ENCODE measurements around the gene PIP4K2B. TPM values are rescaled to one million over a fixed set of nuclear protein-coding genes. Genes with fewer than 3 reads are reported as not detected.

Gene PIP4K2B
- polyA plus RNA-seq, 1 experiment = 36.8 TPM

GRCh38 chr17:38742411-38743308, 56.7 kb downstream of the PIP4K2B start:
- peaks cover 1% of the 10 kb centered on the region; the same call in 1 of the 2 replicates for H3K9me3 ChIP-seq (ENCODE audit: control insufficient read depth, insufficient read depth, low read length)
- H3K27me3 ChIP-seq (ENCODE audit: control insufficient read depth, insufficient read depth, low read length) = no peaks in the 10 kb centered on the region
- peak overlapping the region; percentile 47 for H3K27ac ChIP-seq (ENCODE audit: low read depth, low read length)
- TF ChIP-seq, protein P1, sequence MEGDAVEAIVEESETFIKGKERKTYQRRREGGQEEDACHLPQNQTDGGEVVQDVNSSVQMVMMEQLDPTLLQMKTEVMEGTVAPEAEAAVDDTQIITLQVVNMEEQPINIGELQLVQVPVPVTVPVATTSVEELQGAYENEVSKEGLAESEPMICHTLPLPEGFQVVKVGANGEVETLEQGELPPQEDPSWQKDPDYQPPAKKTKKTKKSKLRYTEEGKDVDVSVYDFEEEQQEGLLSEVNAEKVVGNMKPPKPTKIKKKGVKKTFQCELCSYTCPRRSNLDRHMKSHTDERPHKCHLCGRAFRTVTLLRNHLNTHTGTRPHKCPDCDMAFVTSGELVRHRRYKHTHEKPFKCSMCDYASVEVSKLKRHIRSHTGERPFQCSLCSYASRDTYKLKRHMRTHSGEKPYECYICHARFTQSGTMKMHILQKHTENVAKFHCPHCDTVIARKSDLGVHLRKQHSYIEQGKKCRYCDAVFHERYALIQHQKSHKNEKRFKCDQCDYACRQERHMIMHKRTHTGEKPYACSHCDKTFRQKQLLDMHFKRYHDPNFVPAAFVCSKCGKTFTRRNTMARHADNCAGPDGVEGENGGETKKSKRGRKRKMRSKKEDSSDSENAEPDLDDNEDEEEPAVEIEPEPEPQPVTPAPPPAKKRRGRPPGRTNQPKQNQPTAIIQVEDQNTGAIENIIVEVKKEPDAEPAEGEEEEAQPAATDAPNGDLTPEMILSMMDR (IDR thresholded peaks at IDR 0.05; ENCODE audit: low read depth, low read length) = no peak
- POLR2A ChIA-PET = interaction anchor here (0.5 kb wide), 1 partner anchor 124 kb away, joined by 3 read pairs; no protein-coding TSS in a partner anchor
- CTCF ChIA-PET = interaction anchor here (4.6 kb wide), 1 partner anchor 7 kb away, joined by 23 read pairs; no protein-coding TSS in a partner anchor
- peak; percentile 37 for DNase-seq (ENCODE audit: low read depth, low spot score)
- no peak overlapping the region for H3K4me3 ChIP-seq (ENCODE audit: low read depth, low read length)

DNA sequence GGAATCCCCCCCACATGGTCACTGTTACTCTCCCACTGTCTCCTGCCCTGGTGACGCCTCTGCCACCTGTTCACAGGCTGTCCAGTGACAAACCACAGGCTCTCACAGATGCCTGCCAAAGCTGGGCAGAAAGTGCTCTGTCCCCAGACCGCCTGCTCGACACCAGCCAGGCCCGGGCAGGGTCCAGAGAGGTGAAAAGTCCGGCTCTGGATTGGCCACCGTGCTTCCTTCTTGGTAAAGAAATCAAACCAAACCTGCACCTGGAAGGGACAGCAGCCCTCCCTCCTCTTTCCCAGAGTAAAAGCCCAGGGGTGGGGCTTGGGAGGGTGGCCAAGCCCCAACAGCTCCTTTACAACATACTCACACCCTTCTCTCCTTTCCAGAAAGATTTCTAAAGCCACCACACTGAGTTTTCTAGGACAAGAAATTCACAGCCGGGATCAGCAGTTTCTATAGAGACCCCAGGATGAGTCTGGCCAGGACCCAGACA, 57.4 kb downstream of the PIP4K2B start:
- ChIA-PET POLR2A (interaction anchor here (0.5 kb wide), 1 partner anchor 125 kb away, joined by 3 read pairs; no protein-coding TSS in a partner anchor), CTCF (no interaction called here)
- Histone ChIP-seq H3K4me3 (ENCODE audit: low read depth, low read length) (no peak overlapping the region), H3K27ac (ENCODE audit: low read depth, low read length) (peak overlapping the region; percentile 47), H3K27me3 (ENCODE audit: control insufficient read depth, insufficient read depth, low read length) (no peaks in the 10 kb centered on the region), H3K9me3 (ENCODE audit: control insufficient read depth, insufficient read depth, low read length) (no peaks in the 10 kb centered on the region)
- TF ChIP-seq, protein P1 (IDR thresholded peaks at IDR 0.05; ENCODE audit: low read depth, low read length) = no peak
- no peak for DNase-seq (ENCODE audit: low read depth, low spot score)

- Histone ChIP-seq H3K27ac (ENCODE audit: low read depth, low read length) (no peak overlapping the region), H3K9me3 (ENCODE audit: control insufficient read depth, insufficient read depth, low read length) (no peaks in the 10 kb centered on the region), H3K4me3 (ENCODE audit: low read depth, low read length) (no peak overlapping the region), H3K27me3 (ENCODE audit: control insufficient read depth, insufficient read depth, low read length) (no peaks in the 10 kb centered on the region)
- ChIA-PET CTCF (no interaction called here), POLR2A (no interaction called here)
- DNase-seq (ENCODE audit: low read depth, low spot score) = no peak
- TF ChIP-seq, protein P1 (IDR thresholded peaks at IDR 0.05; ENCODE audit: low read depth, low read length) = no peak
These were observed 57.9 kb downstream of the PIP4K2B start for GRCh38 chr17:38741461-38741860.

- TF ChIP-seq, protein P1 (IDR thresholded peaks at IDR 0.05; ENCODE audit: low read depth, low read length) = no peak
- no peak overlapping the region for H3K4me3 ChIP-seq (ENCODE audit: low read depth, low read length)
- DNase-seq (ENCODE audit: low read depth, low spot score) = no peak
- ChIA-PET CTCF (no interaction called here), POLR2A (no interaction called here)
- H3K27ac ChIP-seq (ENCODE audit: low read depth, low read length) = no peak overlapping the region
- no peaks in the 10 kb centered on the region for H3K27me3 ChIP-seq (ENCODE audit: control insufficient read depth, insufficient read depth, low read length)
- H3K9me3 ChIP-seq (ENCODE audit: control insufficient read depth, insufficient read depth, low read length) = no peaks in the 10 kb centered on the region
These were observed 58.5 kb downstream of the PIP4K2B start for GRCh38 chr17:38740806-38741205.

DNA sequence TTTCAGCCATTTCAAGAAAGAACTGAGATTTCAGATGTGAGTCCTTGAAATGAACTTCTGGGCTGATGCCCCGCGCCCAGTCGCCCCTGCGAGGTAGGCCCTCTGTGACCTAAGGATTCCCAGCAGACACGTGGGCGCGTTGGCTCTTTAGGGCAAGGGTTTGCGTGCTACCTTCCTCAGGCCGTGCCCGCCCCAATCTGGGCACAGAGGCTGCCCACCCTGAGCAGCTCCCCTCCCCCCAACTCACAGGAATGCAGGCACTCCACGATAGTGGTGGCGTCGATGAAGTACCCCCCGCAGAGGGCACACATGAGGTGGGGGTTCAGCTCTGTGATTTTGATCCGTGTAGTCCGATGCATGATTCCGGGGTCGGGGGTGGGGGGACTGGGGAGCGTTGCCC, 59.3 kb downstream of the PIP4K2B start:
- Histone ChIP-seq H3K27ac (ENCODE audit: low read depth, low read length) (no peak overlapping the region), H3K27me3 (ENCODE audit: control insufficient read depth, insufficient read depth, low read length) (no peaks in the 10 kb centered on the region), H3K9me3 (ENCODE audit: control insufficient read depth, insufficient read depth, low read length) (no peaks in the 10 kb centered on the region), H3K4me3 (ENCODE audit: low read depth, low read length) (no peak overlapping the region)
- ChIA-PET POLR2A (no interaction called here), CTCF (no interaction called here)
- TF ChIP-seq, protein P1 (IDR thresholded peaks at IDR 0.05; ENCODE audit: low read depth, low read length) = no peak
- no peak for DNase-seq (ENCODE audit: low read depth, low spot score)
